MM.1S (cell line): ENCODE results near the gene C9orf43.
A peak's percentile ranks its signal among the peaks of the same experiment; 100 is the strongest.
"Not testable (repeated sequence)": the region's sequence is repeated elsewhere in the genome, so short reads cannot be mapped to it uniquely, and the experiment has no call there.

Source experiments
- DNase-seq: peaks from one replicate; pipeline ENCODE4 v3.0.0-alpha.2; 2015
- H2AFZ ChIP-seq: fragments of 300-600 bp; sonication (generic); 2 replicates; pipeline ENCODE4 v1.6.0; 2016; ENCODE audit warnings: antibody characterized with exemption, low read length
- H3F3A ChIP-seq: fragments of 300-600 bp; sonication (generic); 2 replicates; pipeline ENCODE4 v1.6.1; 2016; ENCODE audit warnings: mild to moderate bottlenecking, antibody characterized with exemption, low read length, moderate library complexity, mixed read lengths; ENCODE audit not compliant: insufficient read depth
- H3K27ac ChIP-seq: fragments of 300-600 bp; sonication (generic); 2 replicates; pipeline ENCODE4 v1.5.1; 2016; ENCODE audit warnings: mild to moderate bottlenecking, low read length
- H3K27me3 ChIP-seq: fragments of 300-600 bp; sonication (generic); replicated peaks from 2 replicates; pipeline ENCODE4 v1.6.0; 2016; ENCODE audit warnings: low read length; ENCODE audit not compliant: insufficient read depth
- H3K36me3 ChIP-seq: fragments of 300-600 bp; sonication (generic); replicated peaks from 2 replicates; pipeline ENCODE4 v1.6.1; 2016; ENCODE audit warnings: mild to moderate bottlenecking, low read length, mixed read lengths; ENCODE audit not compliant: insufficient read depth
- H3K4me1 ChIP-seq: fragments of 300-600 bp; sonication (generic); 2 replicates; pipeline ENCODE4 v1.6.1; 2016; ENCODE audit warnings: low read length, mixed read lengths
- H3K4me2 ChIP-seq: fragments of 300-600 bp; sonication (generic); 2 replicates; pipeline ENCODE4 v1.6.0; 2016; ENCODE audit warnings: low read depth, low read length
- H3K4me3 ChIP-seq: fragments of 300-600 bp; sonication (generic); 2 replicates; pipeline ENCODE4 v1.5.1; 2016; ENCODE audit warnings: low read length, mixed read lengths
- H3K79me2 ChIP-seq: fragments of 300-600 bp; sonication (generic); 2 replicates; pipeline ENCODE4 v1.6.1; 2016; ENCODE audit warnings: mixed run types, low read length, mixed read lengths
- H3K9ac ChIP-seq: fragments of 300-600 bp; sonication (generic); 2 replicates; pipeline ENCODE4 v1.6.1; 2016; ENCODE audit warnings: low read length, mixed read lengths
- H3K9me2 ChIP-seq: fragments of 300-600 bp; sonication (generic); replicated peaks from 2 replicates; pipeline ENCODE4 v1.6.1; 2016; ENCODE audit warnings: mild to moderate bottlenecking, low read length, mixed read lengths; ENCODE audit not compliant: insufficient read depth
- H3K9me3 ChIP-seq: fragments of 300-600 bp; sonication (generic); replicated peaks from 2 replicates; pipeline ENCODE4 v1.6.1; 2016; ENCODE audit warnings: mild to moderate bottlenecking, low read length, mixed read lengths; ENCODE audit not compliant: insufficient read depth
- H4K20me1 ChIP-seq: fragments of 300-600 bp; sonication (generic); 2 replicates; pipeline ENCODE4 v1.6.1; 2016; ENCODE audit warnings: mild to moderate bottlenecking, low read length, moderate library complexity, mixed read lengths; ENCODE audit not compliant: insufficient read depth
- CTCF ChIP-seq: fragments of 300-600 bp; sonication (generic); IDR thresholded peaks from 2 replicates; pipeline ENCODE4 v1.5.1; 2016; ENCODE audit warnings: antibody characterized with exemption, low read length, mixed read lengths
- EZH2 ChIP-seq: fragments of 300-600 bp; sonication (generic); optimal IDR thresholded peaks from 2 replicates; pipeline ENCODE3; 2017; ENCODE audit warnings: low read depth, mild to moderate bottlenecking, antibody characterized with exemption, low read length, mixed read lengths
- EZH2phosphoT487 ChIP-seq: fragments of 300-600 bp; sonication (generic); IDR thresholded peaks from 2 replicates; pipeline ENCODE4 v1.6.1; 2018; ENCODE audit warnings: antibody characterized with exemption, low read length

C9orf43 gene

GRCh38 chr9:113399646-113400200, 10.8 kb upstream of the C9orf43 start:
- Histone ChIP-seq H3K9ac (no peak overlapping the region), H3K4me2 (peak overlapping the region; percentile 34; the same call in 1 of the 2 replicates), H3K79me2 (peaks cover 23% of the 10 kb centered on the region)

GRCh38 chr9:113401027-113401792, 9.3 kb upstream of the C9orf43 start, which contains the start of gene ALAD:
Gene ALAD, minus strand, starts transcription at chr9:113401284. Its CDS starts 7,725 bp downstream, at chr9:113393559.
- H3K36me3 ChIP-seq, result no peaks in the 10 kb centered on the region
- no peak within 1 kb of the TSS for H3K27ac ChIP-seq
- TF ChIP-seq EZH2, result no peak
- TF ChIP-seq EZH2phosphoT487, result no peak
- TF ChIP-seq CTCF, result peak; percentile 94
- H3K9me3 ChIP-seq, result no peaks in the 10 kb centered on the region
- no peaks in the 10 kb centered on the region for H3K9me2 ChIP-seq
- peaks cover 23% of the 10 kb centered on the region for H3K79me2 ChIP-seq
- H2AFZ ChIP-seq, result peak within 1 kb of the TSS; percentile 87
- H3K9ac ChIP-seq, result peak within 1 kb of the TSS; percentile 69
- H3K27me3 ChIP-seq, result no peaks in the 10 kb centered on the region
- H3K4me3 ChIP-seq, result peak within 1 kb of the TSS; percentile 91
- peaks cover 25% of the 10 kb centered on the region for H3K4me1 ChIP-seq
- H3K4me2 ChIP-seq, result peak within 1 kb of the TSS; percentile 67
- no peaks in the 10 kb centered on the region for H4K20me1 ChIP-seq
- peak; percentile 99 for DNase-seq
- peaks cover 2% of the 10 kb centered on the region; the same call in 1 of the 2 replicates for H3F3A ChIP-seq

More at GRCh38 chr9:113399646-113400200, 10.8 kb upstream of the C9orf43 start:
- Histone ChIP-seq H4K20me1 (no peaks in the 10 kb centered on the region), H3F3A (no peaks in the 10 kb centered on the region), H3K4me1 (peaks cover 20% of the 10 kb centered on the region), H3K27ac (no peak overlapping the region), H3K36me3 (no peaks in the 10 kb centered on the region), H3K4me3 (no peak overlapping the region), H2AFZ (no peak overlapping the region), H3K9me2 (no peaks in the 10 kb centered on the region), H3K27me3 (no peaks in the 10 kb centered on the region), H3K9me3 (no peaks in the 10 kb centered on the region)
- TF ChIP-seq EZH2phosphoT487 (no peak), EZH2 (no peak), CTCF (no peak)
- DNase-seq, result no peak

GRCh38 chr9:113403646-113404045, 6.9 kb upstream of the C9orf43 start:
- no peak for TF ChIP-seq CTCF
- no peak for TF ChIP-seq EZH2phosphoT487
- no peak for TF ChIP-seq EZH2
- peaks cover 43% of the 10 kb centered on the region for H3K4me1 ChIP-seq
- H3F3A ChIP-seq, result peaks cover 23% of the 10 kb centered on the region
- no peaks in the 10 kb centered on the region for H4K20me1 ChIP-seq
- H3K36me3 ChIP-seq, result peaks cover 3% of the 10 kb centered on the region; the same call in 1 of the 2 replicates
- no peak overlapping the region for H3K27ac ChIP-seq
- no peak overlapping the region for H2AFZ ChIP-seq
- no peaks in the 10 kb centered on the region for H3K27me3 ChIP-seq
- H3K4me2 ChIP-seq, result no peak overlapping the region
- H3K4me3 ChIP-seq, result no peak overlapping the region
- H3K9me3 ChIP-seq, result no peaks in the 10 kb centered on the region
- no peaks in the 10 kb centered on the region for H3K9me2 ChIP-seq
- H3K9ac ChIP-seq, result no peak overlapping the region
- peaks cover 35% of the 10 kb centered on the region for H3K79me2 ChIP-seq
- DNase-seq, result no peak

GRCh38 chr9:113406353-113406752, 4.2 kb upstream of the C9orf43 start:
- not testable (repeated sequence) for H3K9me3 ChIP-seq, H3K9ac ChIP-seq, H3K27me3 ChIP-seq, H3K36me3 ChIP-seq, H2AFZ ChIP-seq, H3K4me3 ChIP-seq, H3K9me2 ChIP-seq, DNase-seq, H4K20me1 ChIP-seq
- H3K27ac ChIP-seq, result peak overlapping the region; percentile 69; the same call in 1 of the 2 replicates
- H3K4me2 ChIP-seq, result peak overlapping the region; percentile 100; the same call in 1 of the 2 replicates
- peaks cover 42% of the 10 kb centered on the region for H3K4me1 ChIP-seq
- H3K79me2 ChIP-seq, result peaks cover 28% of the 10 kb centered on the region
- H3F3A ChIP-seq, result peaks cover 39% of the 10 kb centered on the region
